ENCODE data around the gene NCOR1. TPM values are rescaled to one million over a fixed set of nuclear protein-coding genes. Genes with fewer than 3 reads are reported as not detected.
"Not testable (repeated sequence)": the region's sequence is repeated elsewhere in the genome, so short reads cannot be mapped to it uniquely, and the experiment has no call there.

Gene NCOR1
- total RNA-seq, 1 donor from 2014 or later: 60.7 TPM

GRCh38 chr17:16217002-16217635 is 1.8 kb upstream of the NCOR1 start, which contains the start of gene PIGL:
PIGL (plus strand) TSS chr17:16217210; CDS start chr17:16217227, 17 bp downstream.
- intact Hi-C loops (cut with DNase I): no loop called here
- DNase-seq (ENCODE audit: missing footprints): peak; percentile 93

GRCh38 chr17:16216341-16217001 is 1.1 kb upstream of the NCOR1 start:
- DNase-seq (ENCODE audit: missing footprints); ATAC-seq: not testable (repeated sequence)
- intact Hi-C loops (cut with DNase I): loop anchor here (1.0 kb wide), 1 partner anchor 39 kb away; no protein-coding TSS in a partner anchor

More at GRCh38 chr17:16217002-16217635, 1.8 kb upstream of the NCOR1 start, which contains the start of gene PIGL:
- peak; percentile 76 for ATAC-seq

- ATAC-seq (peak; percentile 7), DNase-seq (ENCODE audit: missing footprints) (peak; percentile 73)
- intact Hi-C loops (cut with DNase I): loop anchor here (1.0 kb wide), 1 partner anchor 39 kb away; no protein-coding TSS in a partner anchor
These were observed 607 bp upstream of the NCOR1 start for GRCh38 chr17:16215965-16216316.

GRCh38 chr17:16215002-16215272 is 397 bp downstream of the NCOR1 start:
- peak; percentile 55 for ATAC-seq
- no peak for DNase-seq (ENCODE audit: missing footprints)
- intact Hi-C loops (cut with DNase I): no loop called here

GRCh38 chr17:16214190-16215001 is 938 bp downstream of the NCOR1 start:
- no peak for ATAC-seq
- intact Hi-C loops (cut with DNase I): no loop called here
- no peak for DNase-seq (ENCODE audit: missing footprints)

- DNase-seq (ENCODE audit: missing footprints): no peak
- no peak for ATAC-seq
- intact Hi-C loops (cut with DNase I): no loop called here
These were observed 2.5 kb downstream of the NCOR1 start for GRCh38 chr17:16212793-16213192.

- ATAC-seq (no peak), DNase-seq (ENCODE audit: missing footprints) (no peak)
- intact Hi-C loops (cut with DNase I): no loop called here
These were observed 3.7 kb downstream of the NCOR1 start for GRCh38 chr17:16211590-16211989.

- ATAC-seq; intact Hi-C loops (cut with DNase I); DNase-seq (ENCODE audit: missing footprints): not testable (repeated sequence)
These were observed 10.6 kb downstream of the NCOR1 start for GRCh38 chr17:16204763-16205162.

GRCh38 chr17:16202554-16203500 is 12.5 kb downstream of the NCOR1 start:
- intact Hi-C loops (cut with DNase I); ATAC-seq; DNase-seq (ENCODE audit: missing footprints): not testable (repeated sequence)

- ATAC-seq; intact Hi-C loops (cut with DNase I); DNase-seq (ENCODE audit: missing footprints): not testable (repeated sequence)
These were observed 13.6 kb downstream of the NCOR1 start for GRCh38 chr17:16201693-16202131.

GRCh38 chr17:16199093-16199492 is 16.2 kb downstream of the NCOR1 start:
- intact Hi-C loops (cut with DNase I): no loop called here
- no peak for DNase-seq (ENCODE audit: missing footprints)
- ATAC-seq: no peak

- ATAC-seq: no peak
- intact Hi-C loops (cut with DNase I): no loop called here
These were observed 18.1 kb downstream of the NCOR1 start for GRCh38 chr17:16197276-16197675.

GRCh38 chr17:16194307-16194835 is 21.0 kb downstream of the NCOR1 start:
- ATAC-seq; DNase-seq (ENCODE audit: missing footprints); intact Hi-C loops (cut with DNase I): not testable (repeated sequence)

More at GRCh38 chr17:16197276-16197675, 18.1 kb downstream of the NCOR1 start:
- DNase-seq (ENCODE audit: missing footprints): no peak

- intact Hi-C loops (cut with DNase I): no loop called here
- DNase-seq (ENCODE audit: missing footprints): no peak
- ATAC-seq: no peak
These were observed 23.7 kb downstream of the NCOR1 start for GRCh38 chr17:16191604-16192003.

GRCh38 chr17:16190703-16191360 is 24.5 kb downstream of the NCOR1 start:
- ATAC-seq (peak; percentile 26), DNase-seq (ENCODE audit: missing footprints) (no peak)
- intact Hi-C loops (cut with DNase I): no loop called here

GRCh38 chr17:16189791-16190348 is 25.5 kb downstream of the NCOR1 start:
- intact Hi-C loops (cut with DNase I): no loop called here
- ATAC-seq (no peak), DNase-seq (ENCODE audit: missing footprints) (no peak)

GRCh38 chr17:16187642-16188041 is 27.7 kb downstream of the NCOR1 start:
- no peak for DNase-seq (ENCODE audit: missing footprints)
- intact Hi-C loops (cut with DNase I): no loop called here
- ATAC-seq: no peak

Measured in Right ventricle myocardium inferior (tissue), 1 donor.